Stimulated activated CD8-positive, alpha-beta memory T cell treated with anti-CD3 and anti-CD28 coated beads, Interleukin-15, amount 100 ng/mL, for 24 hours (primary cell): ENCODE data around the gene RABGGTB.
"Not testable (repeated sequence)": the region's sequence is repeated elsewhere in the genome, so short reads cannot be mapped to it uniquely, and the experiment has no call there.

Experiments used
- DNase-seq: peaks from one replicate; pipeline ENCODE4 v3.0.0-alpha.2; 2020; ENCODE audit warnings: low read depth

Gene RABGGTB

DNA sequence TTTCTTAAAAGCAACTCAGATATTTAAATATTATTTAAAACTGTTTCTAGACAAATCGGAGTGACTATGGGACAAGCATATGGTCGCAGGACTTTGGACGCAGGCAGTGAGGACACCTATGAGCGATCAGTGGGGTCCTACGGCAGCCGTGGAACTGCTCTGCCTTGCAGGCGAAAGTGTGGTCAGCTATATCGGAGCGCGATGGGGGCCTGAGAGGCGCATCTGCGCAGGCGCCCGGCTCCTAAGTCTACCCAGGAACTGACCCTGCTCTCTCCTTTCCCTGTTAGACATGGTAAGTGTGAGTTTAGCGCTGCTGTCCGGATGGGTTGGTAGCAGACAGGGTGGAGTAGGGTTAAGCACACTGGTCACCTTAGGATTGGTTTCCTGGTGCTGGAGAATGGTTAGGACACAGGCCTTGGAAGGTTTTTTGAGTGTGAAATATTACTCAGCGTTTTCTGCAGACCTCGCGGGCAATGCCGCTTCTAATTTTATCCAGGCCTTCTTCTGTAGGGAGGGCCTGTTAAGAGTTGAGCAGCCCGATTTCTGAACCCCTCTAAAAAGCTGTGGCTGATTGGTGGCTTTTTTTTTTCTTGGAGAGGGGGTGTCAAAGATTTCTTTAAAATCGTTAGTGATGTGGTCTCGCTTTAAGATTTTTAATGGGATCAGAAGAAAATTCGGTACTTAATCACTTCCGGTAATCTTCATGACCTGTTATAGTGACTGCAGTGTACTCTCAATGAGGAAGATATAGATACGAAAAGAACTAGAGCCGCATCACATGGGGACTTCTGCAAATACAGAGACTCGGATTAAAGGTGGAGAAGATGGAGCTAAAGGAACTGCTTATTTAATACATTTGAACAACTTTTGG, at the start of gene RABGGTB:
Gene RABGGTB, plus strand, starts transcription at position 274 of the 871 bp plus-strand sequence. Its CDS starts 16 bp downstream, at position 290.
- DNase-seq: peak; percentile 81

GRCh38 chr1:75742047-75742625, 43.9 kb upstream of the RABGGTB start:
- no peak for DNase-seq

GRCh38 chr1:75745276-75745675, 40.8 kb upstream of the RABGGTB start:
- DNase-seq: no peak

DNA sequence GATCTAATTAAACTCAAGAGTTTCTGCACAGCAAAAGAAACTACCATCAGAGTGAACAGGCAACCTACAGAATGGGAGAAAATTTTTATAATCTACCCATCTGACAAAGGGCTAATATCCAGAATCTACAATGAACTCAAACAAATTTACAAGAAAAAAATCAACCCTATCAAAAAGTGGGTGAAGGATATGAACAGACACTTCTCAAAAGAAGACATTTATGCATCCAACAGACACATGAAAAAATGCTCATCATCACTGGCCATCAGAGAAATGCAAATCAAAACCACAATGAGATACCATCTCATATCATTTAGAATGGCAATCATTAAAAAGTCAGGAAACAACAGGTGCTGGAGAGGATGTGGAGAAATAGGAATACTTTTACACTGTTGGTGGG, 28.8 kb upstream of the RABGGTB start:
- not testable (repeated sequence) for DNase-seq

DNA sequence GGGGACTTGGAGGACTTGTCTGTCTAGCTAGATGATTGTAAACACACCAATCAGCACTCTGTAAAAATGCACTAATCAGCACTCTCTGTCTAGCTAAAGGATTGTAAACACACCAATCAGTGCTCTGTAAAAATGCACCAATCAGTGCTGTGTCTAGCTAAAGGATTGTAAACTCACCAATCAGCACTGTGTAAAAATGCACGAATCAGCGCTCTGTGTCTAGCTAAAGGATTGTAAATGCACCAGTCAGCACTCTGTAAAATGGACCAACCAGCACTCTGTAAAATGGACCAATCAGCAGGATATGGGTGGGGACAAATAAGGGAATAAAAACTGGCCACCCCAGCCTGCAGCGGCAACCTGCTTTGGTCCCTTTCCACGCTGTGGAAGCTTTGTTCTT, 27.5 kb upstream of the RABGGTB start:
- DNase-seq: not testable (repeated sequence)

DNA sequence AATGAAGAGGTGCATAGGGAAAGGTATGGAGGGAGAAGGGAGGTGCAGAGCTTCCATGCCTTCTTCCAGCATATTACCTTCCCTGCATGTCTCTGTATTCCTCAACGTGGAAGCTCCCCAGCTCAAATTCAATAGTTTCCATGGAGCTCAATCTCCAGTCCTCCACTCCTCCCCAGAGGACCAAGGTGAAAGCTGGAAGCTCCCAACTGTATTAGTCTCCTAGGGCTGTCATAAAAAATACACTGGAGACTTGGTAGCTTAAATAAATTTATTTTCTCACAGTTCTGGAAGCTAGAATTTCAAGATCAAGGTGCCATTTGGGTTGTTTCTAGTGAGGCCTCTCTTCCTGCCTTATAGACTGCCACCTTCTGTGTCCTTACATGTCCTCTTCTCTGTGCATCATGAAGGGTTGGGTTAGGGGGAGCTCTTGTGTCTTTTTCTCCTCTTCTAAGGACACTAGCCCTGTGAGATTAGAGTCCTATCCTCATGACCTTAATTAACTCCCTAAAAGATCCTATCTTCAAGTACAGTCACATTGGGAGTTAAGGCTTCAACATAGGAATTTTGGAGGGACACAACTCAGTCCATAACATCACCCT, 21.9 kb upstream of the RABGGTB start:
- DNase-seq: no peak

DNA sequence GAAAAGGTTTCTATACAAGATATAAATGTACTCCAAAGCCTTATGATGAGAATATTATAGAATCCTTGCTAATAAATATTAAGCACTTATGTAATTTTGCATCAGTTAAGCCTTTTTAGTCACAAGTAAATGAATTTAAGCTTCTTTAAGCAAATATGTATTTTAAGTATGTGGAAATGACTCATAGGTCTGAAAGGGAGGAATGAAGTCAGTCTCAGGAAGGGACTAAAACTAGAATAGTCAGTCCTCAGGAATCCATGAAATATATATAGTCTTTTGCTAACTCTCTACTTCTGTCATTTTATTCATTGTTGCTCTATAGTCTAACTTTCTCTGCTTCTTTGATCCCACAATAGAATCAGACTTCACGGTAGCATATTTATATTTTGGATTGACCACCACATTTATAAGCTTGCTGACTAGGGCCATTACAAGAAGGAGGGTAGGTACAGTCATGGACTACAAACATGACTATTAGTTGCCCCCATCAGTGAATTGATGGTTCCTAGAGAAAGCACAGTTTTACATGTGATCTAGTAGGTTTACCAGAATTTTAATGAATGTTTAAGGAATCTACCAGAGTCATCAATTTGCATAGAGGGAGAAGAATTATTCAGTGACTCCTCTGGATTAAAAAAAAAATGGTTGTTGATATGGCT, 20.2 kb upstream of the RABGGTB start:
- DNase-seq: no peak

GRCh38 chr1:75768016-75768415, 18.0 kb upstream of the RABGGTB start:
- no peak for DNase-seq

GRCh38 chr1:75770761-75771160, 15.3 kb upstream of the RABGGTB start:
- DNase-seq: no peak

DNA sequence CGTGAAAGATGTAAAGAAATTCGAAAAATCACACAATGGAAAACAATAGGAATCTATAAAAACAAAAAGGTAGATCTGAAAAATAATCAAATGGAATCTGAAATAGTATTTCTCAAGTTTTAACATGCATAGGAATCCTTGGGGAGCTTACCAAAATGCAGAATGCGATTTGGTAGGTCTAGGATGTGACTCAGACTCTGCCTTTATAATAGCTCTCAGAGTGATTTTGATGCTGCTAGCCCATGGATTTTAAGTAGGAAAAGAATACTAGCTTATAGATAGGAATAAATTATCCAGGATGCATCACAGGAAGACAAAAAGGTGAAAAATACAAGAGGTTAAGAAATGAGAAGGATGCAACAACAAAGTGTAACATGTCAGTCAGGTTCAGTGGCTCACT, 14.1 kb upstream of the RABGGTB start:
- DNase-seq: no peak

GRCh38 chr1:75777812-75778211, 8.2 kb upstream of the RABGGTB start:
- DNase-seq: not testable (repeated sequence)

GRCh38 chr1:75778694-75779093, 7.4 kb upstream of the RABGGTB start:
- not testable (repeated sequence) for DNase-seq

GRCh38 chr1:75780183-75780582, 5.9 kb upstream of the RABGGTB start:
- not testable (repeated sequence) for DNase-seq

- DNase-seq: not testable (repeated sequence)
These were observed 2.1 kb upstream of the RABGGTB start for GRCh38 chr1:75783920-75784319.

GRCh38 chr1:75785320-75785982, 605 bp upstream of the RABGGTB start:
- DNase-seq: no peak

DNA sequence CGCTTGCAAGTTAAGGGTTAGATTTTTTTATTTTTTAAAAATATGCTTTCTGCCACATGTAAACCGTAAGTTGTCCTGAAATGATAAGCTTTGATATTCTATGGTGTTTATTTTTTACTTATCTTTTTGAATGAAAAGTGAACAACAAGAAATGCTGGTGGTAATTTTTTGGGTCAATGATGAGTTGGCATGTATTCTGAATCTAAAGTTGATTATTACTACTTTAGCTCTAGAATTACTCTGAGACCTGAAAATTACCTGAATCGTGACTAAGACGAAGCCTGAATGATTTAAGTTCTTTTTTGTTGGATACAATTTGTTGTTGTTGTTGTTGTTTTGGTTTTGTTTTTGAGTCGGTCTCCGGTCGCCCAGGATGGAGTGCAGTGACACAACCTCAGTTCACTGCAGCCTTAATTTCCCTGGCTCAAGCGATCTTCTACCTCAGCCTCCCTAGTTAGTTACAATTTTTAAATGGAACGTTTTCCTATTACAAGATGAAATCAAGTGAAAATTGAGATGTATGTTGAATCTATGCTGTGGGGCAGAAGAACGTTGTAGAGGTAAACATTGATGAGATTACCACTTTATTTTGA, 941 bp downstream of the RABGGTB start:
- no peak for DNase-seq

DNA sequence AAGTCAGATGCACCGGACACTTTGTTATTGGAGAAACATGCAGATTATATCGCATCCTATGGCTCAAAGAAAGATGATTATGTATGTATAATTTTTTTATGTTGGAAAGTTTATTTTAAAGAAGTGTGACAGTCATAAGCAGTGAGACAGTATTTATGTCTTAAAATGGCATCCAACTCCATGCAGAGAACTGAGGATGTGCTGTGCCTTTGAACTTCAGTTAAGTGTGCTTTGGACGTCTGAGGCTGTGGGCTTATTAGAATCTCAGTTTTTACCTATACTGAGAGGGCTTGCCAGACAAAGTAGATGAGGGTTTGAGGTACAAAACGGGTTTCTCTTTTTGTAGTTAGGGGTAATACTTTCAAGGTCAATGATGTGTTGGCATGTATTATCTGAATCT, 1.5 kb downstream of the RABGGTB start:
- no peak for DNase-seq

GRCh38 chr1:75789988-75790387, 3.9 kb downstream of the RABGGTB start:
- no peak for DNase-seq

GRCh38 chr1:75791022-75791421, 5.0 kb downstream of the RABGGTB start:
- DNase-seq: no peak

GRCh38 chr1:75792091-75792490, 6.0 kb downstream of the RABGGTB start:
- DNase-seq: no peak

DNA sequence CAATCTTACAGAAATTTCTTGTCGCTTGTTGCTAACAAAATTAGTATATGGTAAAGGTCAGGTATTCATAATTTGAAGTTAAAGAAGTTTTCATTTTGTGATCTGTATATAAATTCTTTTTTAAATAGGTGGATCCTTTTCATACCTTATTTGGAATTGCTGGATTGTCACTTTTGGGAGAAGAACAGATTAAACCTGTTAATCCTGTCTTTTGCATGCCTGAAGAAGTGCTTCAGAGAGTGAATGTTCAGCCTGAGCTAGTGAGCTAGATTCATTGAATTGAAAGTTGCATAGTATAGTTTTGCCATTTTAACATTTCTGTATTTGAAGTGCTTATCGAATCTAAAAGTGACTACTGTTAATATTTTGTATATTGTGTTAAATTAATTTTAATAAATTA, 8.3 kb downstream of the RABGGTB start:
- DNase-seq: no peak
